Endodermal cell (in vitro differentiated cells): ENCODE data around the gene MB21D2. TPM values are rescaled to one million over a fixed set of nuclear protein-coding genes. Genes with fewer than 3 reads are reported as not detected.

Experiments used
- DNase-seq: peaks from one replicate; pipeline ENCODE4 v3.0.0-alpha.2; 2017
- H3K27ac ChIP-seq: 2 replicates; pipeline ENCODE4 v1.5.1; 2013; ENCODE audit warnings: mild to moderate bottlenecking, low read depth, low read length, moderate library complexity
- H3K27me3 ChIP-seq: 2 replicates; pipeline ENCODE4 v1.6.1; 2013; ENCODE audit warnings: mild to moderate bottlenecking, low read length, moderate library complexity; ENCODE audit not compliant: insufficient read depth, control insufficient read depth, poor library complexity, severe bottlenecking
- H3K36me3 ChIP-seq: 2 replicates; pipeline ENCODE4 v1.7.0; 2013; ENCODE audit warnings: mild to moderate bottlenecking, low read length, moderate library complexity; ENCODE audit not compliant: control insufficient read depth, insufficient read depth
- H3K4me1 ChIP-seq: one replicate; pipeline ENCODE4 v1.7.0; 2013; ENCODE audit warnings: low read length; ENCODE audit not compliant: control insufficient read depth, insufficient read depth
- H3K4me3 ChIP-seq: 2 replicates; pipeline ENCODE4 v1.5.1; 2013; ENCODE audit warnings: mild to moderate bottlenecking, low read length, moderate library complexity
- H3K9ac ChIP-seq: 2 replicates; pipeline ENCODE4 v1.6.1; 2013; ENCODE audit warnings: mild to moderate bottlenecking, low read length, moderate library complexity; ENCODE audit not compliant: poor library complexity, severe bottlenecking; ENCODE audit errors: extremely low read depth
- H3K9me3 ChIP-seq: 2 replicates; pipeline ENCODE4 v1.6.1; 2013; ENCODE audit warnings: mild to moderate bottlenecking, low read length, moderate library complexity; ENCODE audit not compliant: control insufficient read depth
- H3K27ac Mint-ChIP-seq: 2 replicates; pipeline ENCODE4 v1.8.0; 2020; ENCODE audit warnings: mixed read lengths
- H3K27me3 Mint-ChIP-seq: 2 replicates; pipeline ENCODE4 v1.8.0; 2021; ENCODE audit warnings: mild to moderate bottlenecking, mixed read lengths; ENCODE audit not compliant: insufficient read depth
- H3K36me3 Mint-ChIP-seq: 2 replicates; pipeline ENCODE4 v1.8.0; 2020; ENCODE audit warnings: low read depth, mixed read lengths
- H3K4me1 Mint-ChIP-seq: 2 replicates; pipeline ENCODE4 v1.8.0; 2020; ENCODE audit warnings: mixed read lengths
- H3K4me3 Mint-ChIP-seq: 2 replicates; pipeline ENCODE4 v1.8.0; 2020; ENCODE audit warnings: mild to moderate bottlenecking, moderate library complexity, mixed read lengths
- H3K9me3 Mint-ChIP-seq: 2 replicates; pipeline ENCODE4 v1.8.0; 2020; ENCODE audit warnings: mild to moderate bottlenecking, mixed read lengths
- WGBS, 2 experiments: methylation state at CpG; one replicate each; pipeline versions ENCODE4 v1.1.5 to v1.1.7; 2013; ENCODE audit warnings: missing lambda C conversion rate in 2 of 2, mixed read lengths in 1 of 2; ENCODE audit not compliant: insufficient coverage in 1 of 2, insufficient read length in 1 of 2; 5-methylcytosine and 5-hydroxymethylcytosine counted together
- total RNA-seq, 2 donors: library from RNA; stranded (reverse); fragmentation: NEBNext Ultra II Directional in 1 of 2; extraction: Animal tissue kit (Norgen Biotek cat#: 25700) in 1 of 2; gene quantifications; 2 replicates in 1 of 2; 3 replicates in 1 of 2; pipeline ENCODE4 v1.2.1, GENCODE V29; 2021
- TF ChIP-seq, protein P1 (sequence below): fragments of 200-600 bp; sonication (generic); conservative IDR thresholded peaks from 2 replicates; pipeline ENCODE4 v1.5.0; 2021; ENCODE audit warnings: antibody characterized with exemption, mild to moderate bottlenecking

Gene MB21D2
- total RNA-seq, 2 donors from 2014 or later, result 5.7 to 6.9 TPM

DNA sequence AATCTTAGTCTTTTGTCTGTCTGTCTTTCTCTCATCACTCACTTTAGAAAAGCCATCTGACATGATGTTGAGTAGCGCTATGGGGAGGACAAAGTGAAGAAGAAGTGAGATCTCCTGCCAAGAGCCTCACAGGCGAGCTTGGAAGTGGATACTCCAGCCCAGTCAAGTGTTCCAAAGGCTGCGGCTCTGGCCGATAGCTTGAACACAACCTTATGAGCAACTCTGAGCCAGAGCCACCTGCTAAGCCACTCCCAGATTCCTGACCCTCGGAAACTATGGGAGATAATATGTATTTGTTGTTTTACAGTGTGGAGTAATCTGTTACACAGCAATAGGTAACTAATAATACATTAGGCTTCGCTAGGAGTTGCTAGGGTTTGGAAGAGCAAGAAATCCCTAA is 76.2 kb downstream of the MB21D2 start:
- TF ChIP-seq, protein P1, sequence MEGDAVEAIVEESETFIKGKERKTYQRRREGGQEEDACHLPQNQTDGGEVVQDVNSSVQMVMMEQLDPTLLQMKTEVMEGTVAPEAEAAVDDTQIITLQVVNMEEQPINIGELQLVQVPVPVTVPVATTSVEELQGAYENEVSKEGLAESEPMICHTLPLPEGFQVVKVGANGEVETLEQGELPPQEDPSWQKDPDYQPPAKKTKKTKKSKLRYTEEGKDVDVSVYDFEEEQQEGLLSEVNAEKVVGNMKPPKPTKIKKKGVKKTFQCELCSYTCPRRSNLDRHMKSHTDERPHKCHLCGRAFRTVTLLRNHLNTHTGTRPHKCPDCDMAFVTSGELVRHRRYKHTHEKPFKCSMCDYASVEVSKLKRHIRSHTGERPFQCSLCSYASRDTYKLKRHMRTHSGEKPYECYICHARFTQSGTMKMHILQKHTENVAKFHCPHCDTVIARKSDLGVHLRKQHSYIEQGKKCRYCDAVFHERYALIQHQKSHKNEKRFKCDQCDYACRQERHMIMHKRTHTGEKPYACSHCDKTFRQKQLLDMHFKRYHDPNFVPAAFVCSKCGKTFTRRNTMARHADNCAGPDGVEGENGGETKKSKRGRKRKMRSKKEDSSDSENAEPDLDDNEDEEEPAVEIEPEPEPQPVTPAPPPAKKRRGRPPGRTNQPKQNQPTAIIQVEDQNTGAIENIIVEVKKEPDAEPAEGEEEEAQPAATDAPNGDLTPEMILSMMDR, result no peak
- no peaks in the 10 kb centered on the region for H3K9me3 Mint-ChIP-seq
- no peaks in the 10 kb centered on the region for H3K36me3 Mint-ChIP-seq
- no peak overlapping the region for H3K4me3 Mint-ChIP-seq
- Histone ChIP-seq H3K27me3 (no peaks in the 10 kb centered on the region), H3K9me3 (no peaks in the 10 kb centered on the region), H3K4me1 (no peaks in the 10 kb centered on the region), H3K27ac (no peak overlapping the region), H3K36me3 (no peaks in the 10 kb centered on the region), H3K9ac (no peak overlapping the region), H3K4me3 (no peak overlapping the region)
- H3K27ac Mint-ChIP-seq, result no peak overlapping the region
- no peak for DNase-seq
- WGBS, 2 experiments, result 89 to 96% methylated on average over 3 to 6 of the region's 6 CpGs
- peaks cover 16% of the 10 kb centered on the region for H3K4me1 Mint-ChIP-seq
- no peaks in the 10 kb centered on the region for H3K27me3 Mint-ChIP-seq

DNA sequence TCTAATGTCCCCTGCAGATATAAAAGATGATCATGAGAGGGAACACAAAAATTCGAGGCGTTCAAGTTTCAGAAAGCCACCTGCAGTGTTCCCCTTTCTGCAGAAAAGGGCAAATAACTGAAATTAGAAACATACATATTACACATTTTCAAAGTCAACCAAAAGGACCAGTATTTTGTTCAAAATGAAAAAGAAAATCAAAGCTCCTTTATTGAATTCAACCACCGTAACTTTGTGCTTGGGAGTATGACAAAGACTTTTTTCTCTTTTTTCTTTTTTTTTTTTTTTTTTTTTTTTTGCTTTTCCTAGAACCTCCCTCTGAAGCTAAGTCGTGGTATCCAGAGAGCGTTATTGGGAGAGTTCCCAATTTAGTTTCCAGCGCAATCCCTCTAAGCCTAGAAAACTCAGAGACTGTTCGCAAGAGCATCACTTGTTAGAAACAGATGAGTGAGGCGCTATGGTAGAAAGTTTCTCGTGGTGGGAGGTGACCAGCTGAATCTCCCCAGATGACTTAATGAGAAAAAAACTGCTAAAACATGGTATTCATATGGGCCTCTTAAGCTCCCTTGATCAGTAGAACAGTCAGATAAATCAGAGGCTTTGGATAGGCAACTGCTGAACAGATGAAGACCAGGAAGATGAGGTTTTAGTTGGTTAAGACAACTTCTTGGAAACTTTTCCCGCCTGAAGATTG is 77.4 kb downstream of the MB21D2 start:
- Mint-ChIP-seq H3K4me3 (no peak overlapping the region), H3K36me3 (no peaks in the 10 kb centered on the region), H3K4me1 (peaks cover 17% of the 10 kb centered on the region), H3K27ac (no peak overlapping the region), H3K9me3 (no peaks in the 10 kb centered on the region), H3K27me3 (no peaks in the 10 kb centered on the region)
- H3K4me1 ChIP-seq, result no peaks in the 10 kb centered on the region
- DNase-seq, result no peak
- no peak overlapping the region for H3K9ac ChIP-seq
- no peaks in the 10 kb centered on the region for H3K36me3 ChIP-seq
- no peaks in the 10 kb centered on the region for H3K9me3 ChIP-seq
- no peak overlapping the region for H3K27ac ChIP-seq
- TF ChIP-seq, protein P1, result no peak
- H3K4me3 ChIP-seq, result no peak overlapping the region
- H3K27me3 ChIP-seq, result no peaks in the 10 kb centered on the region
- WGBS, 2 experiments, result 91 to 96% methylated on average over 7 to 10 of the region's 10 CpGs

DNA sequence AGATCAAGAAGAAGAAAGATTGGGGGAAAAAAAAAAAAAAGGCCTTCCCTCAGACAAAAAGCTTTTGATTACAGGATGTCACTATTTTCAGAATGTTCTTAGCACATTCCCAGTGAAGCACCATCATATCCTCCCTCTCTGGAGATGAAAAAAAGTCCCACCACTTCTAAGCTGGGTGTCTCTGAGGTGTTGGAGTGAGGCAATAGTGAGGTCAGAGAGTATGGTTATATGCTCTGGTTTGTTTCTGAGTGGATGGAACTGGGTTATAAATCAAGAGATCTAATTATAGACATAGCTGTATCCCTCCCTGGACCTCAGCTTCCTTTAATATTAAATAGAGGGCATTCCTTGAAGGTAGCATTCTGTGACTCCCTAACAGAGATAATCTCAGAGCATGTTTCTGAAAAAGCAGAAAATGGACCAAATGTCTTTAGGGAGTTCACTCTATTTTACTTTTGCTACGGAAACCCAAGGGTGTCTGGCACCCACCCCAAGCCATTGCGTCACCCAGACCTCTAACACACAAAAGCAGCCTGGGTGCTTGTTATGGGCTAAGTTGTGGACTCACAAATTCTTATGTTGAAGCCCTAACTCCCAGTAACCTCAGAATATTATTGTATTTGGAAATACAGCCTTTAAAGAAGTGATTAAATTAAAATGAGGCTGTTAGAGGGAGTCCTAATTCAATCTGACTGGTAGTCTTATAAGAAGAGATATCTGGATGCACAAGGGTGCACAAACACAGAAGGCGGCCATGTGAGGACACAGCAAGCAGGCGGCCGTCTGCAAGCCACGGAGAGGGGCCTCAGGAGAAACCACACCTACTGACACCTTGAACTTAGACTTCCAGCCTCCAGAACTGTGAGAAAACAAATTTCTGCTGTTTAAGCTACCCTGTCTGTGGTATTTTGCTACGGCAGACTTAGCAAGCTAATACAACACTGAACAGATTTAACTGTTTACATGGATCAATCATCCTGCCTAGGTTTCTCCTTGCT is 81.5 kb downstream of the MB21D2 start:
- Mint-ChIP-seq H3K27me3 (no peaks in the 10 kb centered on the region), H3K36me3 (no peaks in the 10 kb centered on the region), H3K4me1 (peaks cover 12% of the 10 kb centered on the region), H3K27ac (no peak overlapping the region), H3K9me3 (no peaks in the 10 kb centered on the region), H3K4me3 (no peak overlapping the region)
- Histone ChIP-seq H3K36me3 (no peaks in the 10 kb centered on the region), H3K27me3 (no peaks in the 10 kb centered on the region), H3K9ac (no peak overlapping the region), H3K27ac (no peak overlapping the region), H3K9me3 (no peaks in the 10 kb centered on the region), H3K4me1 (no peaks in the 10 kb centered on the region), H3K4me3 (no peak overlapping the region)
- DNase-seq, result no peak
- 91 to 97% methylated on average over 5 to 7 of the region's 7 CpGs for WGBS, 2 experiments
- TF ChIP-seq, protein P1, result no peak
